C4-2B (cell line): ENCODE data around the gene LMBR1.

ENCODE experiments used
- H3K27ac ChIP-seq: fragments of 450-650 bp; 2 replicates; pipeline ENCODE4 v1.5.1; 2017
- CTCF ChIP-seq: fragments of 450-650 bp; conservative IDR thresholded peaks from 2 replicates; pipeline ENCODE4 v1.5.1; 2017; ENCODE audit warnings: mild to moderate bottlenecking
- ZFX ChIP-seq: fragments of 450-650 bp; IDR thresholded peaks from 2 replicates; pipeline ENCODE4 v1.6.1; 2017

Gene LMBR1

GRCh38 chr7:156629873-156630272 is 263.1 kb downstream of the LMBR1 start:
- TF ChIP-seq CTCF (no peak), ZFX (no peak)
- H3K27ac ChIP-seq = no peak overlapping the region

GRCh38 chr7:156628562-156628961 is 264.4 kb downstream of the LMBR1 start:
- H3K27ac ChIP-seq = no peak overlapping the region
- TF ChIP-seq ZFX (no peak), CTCF (no peak)
